ENCODE data around the gene NR1D2. TPM values are rescaled to one million over a fixed set of nuclear protein-coding genes. Genes with fewer than 3 reads are reported as not detected.

NR1D2 gene
- total RNA-seq, 1 experiment from 2014 or later: 18.4 TPM

DNA sequence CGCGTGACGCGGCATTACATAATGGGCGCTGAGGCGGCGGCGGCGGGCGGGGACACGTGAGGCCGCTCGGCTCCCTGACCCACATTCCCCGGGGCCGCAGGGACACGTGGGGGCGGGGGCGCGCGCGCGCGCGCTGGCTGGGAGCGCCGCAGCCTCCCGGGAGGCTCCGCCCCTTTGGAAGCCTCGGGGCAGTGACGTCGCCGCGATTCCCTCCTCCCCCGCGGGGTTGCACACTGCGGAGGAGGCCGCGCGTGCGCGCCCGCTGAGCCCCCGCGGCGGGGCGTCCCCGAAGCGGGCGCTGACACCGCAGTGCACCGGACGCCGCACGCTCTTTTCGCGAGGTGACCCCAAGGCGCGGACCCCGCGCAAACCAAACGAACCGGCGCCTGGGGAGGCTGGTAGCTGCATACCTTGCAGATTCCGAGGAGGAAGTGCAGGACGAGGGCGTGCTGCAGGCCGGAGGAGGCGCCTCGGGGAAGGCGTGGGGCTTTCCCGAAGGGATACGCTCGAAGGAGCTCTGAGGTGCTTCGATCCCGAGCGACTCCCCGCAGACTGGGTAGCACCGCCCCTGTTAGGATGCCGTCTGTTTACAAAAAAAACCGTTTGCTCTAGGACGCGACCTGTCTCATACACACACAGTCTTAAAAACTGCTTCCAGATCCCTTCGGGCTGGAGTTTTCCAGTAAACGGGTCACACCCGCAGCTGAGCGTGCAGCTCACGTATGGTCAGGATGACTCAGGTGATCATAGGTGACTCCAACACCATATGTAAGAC, 1.0 kb downstream of the NR1D2 start (continued):
- TF ChIP-seq, protein P1, sequence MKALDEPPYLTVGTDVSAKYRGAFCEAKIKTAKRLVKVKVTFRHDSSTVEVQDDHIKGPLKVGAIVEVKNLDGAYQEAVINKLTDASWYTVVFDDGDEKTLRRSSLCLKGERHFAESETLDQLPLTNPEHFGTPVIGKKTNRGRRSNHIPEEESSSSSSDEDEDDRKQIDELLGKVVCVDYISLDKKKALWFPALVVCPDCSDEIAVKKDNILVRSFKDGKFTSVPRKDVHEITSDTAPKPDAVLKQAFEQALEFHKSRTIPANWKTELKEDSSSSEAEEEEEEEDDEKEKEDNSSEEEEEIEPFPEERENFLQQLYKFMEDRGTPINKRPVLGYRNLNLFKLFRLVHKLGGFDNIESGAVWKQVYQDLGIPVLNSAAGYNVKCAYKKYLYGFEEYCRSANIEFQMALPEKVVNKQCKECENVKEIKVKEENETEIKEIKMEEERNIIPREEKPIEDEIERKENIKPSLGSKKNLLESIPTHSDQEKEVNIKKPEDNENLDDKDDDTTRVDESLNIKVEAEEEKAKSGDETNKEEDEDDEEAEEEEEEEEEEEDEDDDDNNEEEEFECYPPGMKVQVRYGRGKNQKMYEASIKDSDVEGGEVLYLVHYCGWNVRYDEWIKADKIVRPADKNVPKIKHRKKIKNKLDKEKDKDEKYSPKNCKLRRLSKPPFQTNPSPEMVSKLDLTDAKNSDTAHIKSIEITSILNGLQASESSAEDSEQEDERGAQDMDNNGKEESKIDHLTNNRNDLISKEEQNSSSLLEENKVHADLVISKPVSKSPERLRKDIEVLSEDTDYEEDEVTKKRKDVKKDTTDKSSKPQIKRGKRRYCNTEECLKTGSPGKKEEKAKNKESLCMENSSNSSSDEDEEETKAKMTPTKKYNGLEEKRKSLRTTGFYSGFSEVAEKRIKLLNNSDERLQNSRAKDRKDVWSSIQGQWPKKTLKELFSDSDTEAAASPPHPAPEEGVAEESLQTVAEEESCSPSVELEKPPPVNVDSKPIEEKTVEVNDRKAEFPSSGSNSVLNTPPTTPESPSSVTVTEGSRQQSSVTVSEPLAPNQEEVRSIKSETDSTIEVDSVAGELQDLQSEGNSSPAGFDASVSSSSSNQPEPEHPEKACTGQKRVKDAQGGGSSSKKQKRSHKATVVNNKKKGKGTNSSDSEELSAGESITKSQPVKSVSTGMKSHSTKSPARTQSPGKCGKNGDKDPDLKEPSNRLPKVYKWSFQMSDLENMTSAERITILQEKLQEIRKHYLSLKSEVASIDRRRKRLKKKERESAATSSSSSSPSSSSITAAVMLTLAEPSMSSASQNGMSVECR (CRISPR knock-in tag; IDR thresholded peaks at IDR 0.05; ENCODE audit: borderline replicate concordance): peak; percentile 70
- TF ChIP-seq IRF2 (CRISPR knock-in tag; IDR thresholded peaks at IDR 0.05; ENCODE audit: borderline replicate concordance, low read depth): no peak
- TF ChIP-seq, protein P2, sequence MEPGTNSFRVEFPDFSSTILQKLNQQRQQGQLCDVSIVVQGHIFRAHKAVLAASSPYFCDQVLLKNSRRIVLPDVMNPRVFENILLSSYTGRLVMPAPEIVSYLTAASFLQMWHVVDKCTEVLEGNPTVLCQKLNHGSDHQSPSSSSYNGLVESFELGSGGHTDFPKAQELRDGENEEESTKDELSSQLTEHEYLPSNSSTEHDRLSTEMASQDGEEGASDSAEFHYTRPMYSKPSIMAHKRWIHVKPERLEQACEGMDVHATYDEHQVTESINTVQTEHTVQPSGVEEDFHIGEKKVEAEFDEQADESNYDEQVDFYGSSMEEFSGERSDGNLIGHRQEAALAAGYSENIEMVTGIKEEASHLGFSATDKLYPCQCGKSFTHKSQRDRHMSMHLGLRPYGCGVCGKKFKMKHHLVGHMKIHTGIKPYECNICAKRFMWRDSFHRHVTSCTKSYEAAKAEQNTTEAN (CRISPR knock-in tag; IDR thresholded peaks at IDR 0.05): 0 out of 2 replicates have a peak, but pooled peaks have one; percentile 35
- no peak for TF ChIP-seq JAZF1 (CRISPR knock-in tag; IDR thresholded peaks at IDR 0.05)
- no peak for TF ChIP-seq ZNF138 (CRISPR knock-in tag; conservative IDR thresholded peaks at IDR 0.05)
- TF ChIP-seq ZNF671 (CRISPR knock-in tag; IDR thresholded peaks at IDR 0.05): no peak; the same call in 1 of the 2 replicates
- TF ChIP-seq KAT7 (CRISPR knock-in tag; IDR thresholded peaks at IDR 0.05; ENCODE audit: borderline replicate concordance): peak; percentile 73; the same call in 1 of the 2 replicates
- peak; percentile 60; the same call in 1 of the 2 replicates for TF ChIP-seq RELA (CRISPR knock-in tag; IDR thresholded peaks at IDR 0.05; ENCODE audit: borderline replicate concordance)
- TF ChIP-seq, protein P3, sequence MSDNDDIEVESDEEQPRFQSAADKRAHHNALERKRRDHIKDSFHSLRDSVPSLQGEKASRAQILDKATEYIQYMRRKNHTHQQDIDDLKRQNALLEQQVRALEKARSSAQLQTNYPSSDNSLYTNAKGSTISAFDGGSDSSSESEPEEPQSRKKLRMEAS (CRISPR knock-in tag; IDR thresholded peaks at IDR 0.05): peak; percentile 76
- no peak for TF ChIP-seq NR1H2 (CRISPR knock-in tag; IDR thresholded peaks at IDR 0.05)
- TF ChIP-seq TEAD4 (CRISPR knock-in tag; IDR thresholded peaks at IDR 0.05): 0 out of 2 replicates have a peak, but pooled peaks have one; percentile 24
- TF ChIP-seq, protein P4, sequence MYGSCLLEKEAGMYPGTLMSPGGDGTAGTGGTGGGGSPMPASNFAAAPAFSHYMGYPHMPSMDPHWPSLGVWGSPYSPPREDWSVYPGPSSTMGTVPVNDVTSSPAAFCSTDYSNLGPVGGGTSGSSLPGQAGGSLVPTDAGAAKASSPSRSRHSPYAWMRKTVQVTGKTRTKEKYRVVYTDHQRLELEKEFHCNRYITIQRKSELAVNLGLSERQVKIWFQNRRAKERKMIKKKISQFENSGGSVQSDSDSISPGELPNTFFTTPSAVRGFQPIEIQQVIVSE (CRISPR knock-in tag; IDR thresholded peaks at IDR 0.05; ENCODE audit: borderline replicate concordance): no peak
- no peak for TF ChIP-seq ZNF121 (CRISPR knock-in tag; IDR thresholded peaks at IDR 0.05)
- TF ChIP-seq NR2C2 (CRISPR knock-in tag; IDR thresholded peaks at IDR 0.05): no peak
- TF ChIP-seq ETV6 (CRISPR knock-in tag; IDR thresholded peaks at IDR 0.05): peak; percentile 82; the same call in 1 of the 2 replicates
- no peak for TF ChIP-seq TCF7 (CRISPR knock-in tag; IDR thresholded peaks at IDR 0.05; ENCODE audit: low read depth)
- 0 out of 2 replicates have a peak, but pooled peaks have one; percentile 5 for TF ChIP-seq ZNF416 (CRISPR knock-in tag; IDR thresholded peaks at IDR 0.05)
- TF ChIP-seq, protein P5, sequence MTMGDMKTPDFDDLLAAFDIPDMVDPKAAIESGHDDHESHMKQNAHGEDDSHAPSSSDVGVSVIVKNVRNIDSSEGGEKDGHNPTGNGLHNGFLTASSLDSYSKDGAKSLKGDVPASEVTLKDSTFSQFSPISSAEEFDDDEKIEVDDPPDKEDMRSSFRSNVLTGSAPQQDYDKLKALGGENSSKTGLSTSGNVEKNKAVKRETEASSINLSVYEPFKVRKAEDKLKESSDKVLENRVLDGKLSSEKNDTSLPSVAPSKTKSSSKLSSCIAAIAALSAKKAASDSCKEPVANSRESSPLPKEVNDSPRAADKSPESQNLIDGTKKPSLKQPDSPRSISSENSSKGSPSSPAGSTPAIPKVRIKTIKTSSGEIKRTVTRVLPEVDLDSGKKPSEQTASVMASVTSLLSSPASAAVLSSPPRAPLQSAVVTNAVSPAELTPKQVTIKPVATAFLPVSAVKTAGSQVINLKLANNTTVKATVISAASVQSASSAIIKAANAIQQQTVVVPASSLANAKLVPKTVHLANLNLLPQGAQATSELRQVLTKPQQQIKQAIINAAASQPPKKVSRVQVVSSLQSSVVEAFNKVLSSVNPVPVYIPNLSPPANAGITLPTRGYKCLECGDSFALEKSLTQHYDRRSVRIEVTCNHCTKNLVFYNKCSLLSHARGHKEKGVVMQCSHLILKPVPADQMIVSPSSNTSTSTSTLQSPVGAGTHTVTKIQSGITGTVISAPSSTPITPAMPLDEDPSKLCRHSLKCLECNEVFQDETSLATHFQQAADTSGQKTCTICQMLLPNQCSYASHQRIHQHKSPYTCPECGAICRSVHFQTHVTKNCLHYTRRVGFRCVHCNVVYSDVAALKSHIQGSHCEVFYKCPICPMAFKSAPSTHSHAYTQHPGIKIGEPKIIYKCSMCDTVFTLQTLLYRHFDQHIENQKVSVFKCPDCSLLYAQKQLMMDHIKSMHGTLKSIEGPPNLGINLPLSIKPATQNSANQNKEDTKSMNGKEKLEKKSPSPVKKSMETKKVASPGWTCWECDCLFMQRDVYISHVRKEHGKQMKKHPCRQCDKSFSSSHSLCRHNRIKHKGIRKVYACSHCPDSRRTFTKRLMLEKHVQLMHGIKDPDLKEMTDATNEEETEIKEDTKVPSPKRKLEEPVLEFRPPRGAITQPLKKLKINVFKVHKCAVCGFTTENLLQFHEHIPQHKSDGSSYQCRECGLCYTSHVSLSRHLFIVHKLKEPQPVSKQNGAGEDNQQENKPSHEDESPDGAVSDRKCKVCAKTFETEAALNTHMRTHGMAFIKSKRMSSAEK (CRISPR knock-in tag; IDR thresholded peaks at IDR 0.05; ENCODE audit: borderline replicate concordance): peak; percentile 80
- TF ChIP-seq, protein P6, sequence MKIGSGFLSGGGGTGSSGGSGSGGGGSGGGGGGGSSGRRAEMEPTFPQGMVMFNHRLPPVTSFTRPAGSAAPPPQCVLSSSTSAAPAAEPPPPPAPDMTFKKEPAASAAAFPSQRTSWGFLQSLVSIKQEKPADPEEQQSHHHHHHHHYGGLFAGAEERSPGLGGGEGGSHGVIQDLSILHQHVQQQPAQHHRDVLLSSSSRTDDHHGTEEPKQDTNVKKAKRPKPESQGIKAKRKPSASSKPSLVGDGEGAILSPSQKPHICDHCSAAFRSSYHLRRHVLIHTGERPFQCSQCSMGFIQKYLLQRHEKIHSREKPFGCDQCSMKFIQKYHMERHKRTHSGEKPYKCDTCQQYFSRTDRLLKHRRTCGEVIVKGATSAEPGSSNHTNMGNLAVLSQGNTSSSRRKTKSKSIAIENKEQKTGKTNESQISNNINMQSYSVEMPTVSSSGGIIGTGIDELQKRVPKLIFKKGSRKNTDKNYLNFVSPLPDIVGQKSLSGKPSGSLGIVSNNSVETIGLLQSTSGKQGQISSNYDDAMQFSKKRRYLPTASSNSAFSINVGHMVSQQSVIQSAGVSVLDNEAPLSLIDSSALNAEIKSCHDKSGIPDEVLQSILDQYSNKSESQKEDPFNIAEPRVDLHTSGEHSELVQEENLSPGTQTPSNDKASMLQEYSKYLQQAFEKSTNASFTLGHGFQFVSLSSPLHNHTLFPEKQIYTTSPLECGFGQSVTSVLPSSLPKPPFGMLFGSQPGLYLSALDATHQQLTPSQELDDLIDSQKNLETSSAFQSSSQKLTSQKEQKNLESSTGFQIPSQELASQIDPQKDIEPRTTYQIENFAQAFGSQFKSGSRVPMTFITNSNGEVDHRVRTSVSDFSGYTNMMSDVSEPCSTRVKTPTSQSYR (CRISPR knock-in tag; IDR thresholded peaks at IDR 0.05): no peak
- TF ChIP-seq, protein P7, sequence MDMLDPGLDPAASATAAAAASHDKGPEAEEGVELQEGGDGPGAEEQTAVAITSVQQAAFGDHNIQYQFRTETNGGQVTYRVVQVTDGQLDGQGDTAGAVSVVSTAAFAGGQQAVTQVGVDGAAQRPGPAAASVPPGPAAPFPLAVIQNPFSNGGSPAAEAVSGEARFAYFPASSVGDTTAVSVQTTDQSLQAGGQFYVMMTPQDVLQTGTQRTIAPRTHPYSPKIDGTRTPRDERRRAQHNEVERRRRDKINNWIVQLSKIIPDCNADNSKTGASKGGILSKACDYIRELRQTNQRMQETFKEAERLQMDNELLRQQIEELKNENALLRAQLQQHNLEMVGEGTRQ (CRISPR knock-in tag; IDR thresholded peaks at IDR 0.05): peak; percentile 94

Measured in WTC11 (cell line).